Measurements from ENCODE around the gene RNF144B. TPM values are rescaled to one million over a fixed set of nuclear protein-coding genes. Genes with fewer than 3 reads are reported as not detected.

RNF144B gene
- polyA plus RNA-seq, 2 of the 4 experiments (the other 2 are of a cell fraction), result 0.36 to 0.49 TPM

GRCh38 chr6:18465410-18466154 is 78.4 kb downstream of the RNF144B start:
- no peak overlapping the region for H3K27ac ChIP-seq
- CTCF ChIA-PET, result interaction anchor here (0.5 kb wide), 1 partner anchor 210 kb away, joined by 3 read pairs; no protein-coding TSS in a partner anchor
- ATAC-seq (no peak), FAIRE-seq (no peak), DNase-seq (ENCODE audit: low read depth in 1 of 2, low spot score in 1 of 2) (no peak)
- POLR2A ChIA-PET, result no interaction called here
- no peaks in the 10 kb centered on the region for H3K4me1 ChIP-seq
- no peaks in the 10 kb centered on the region for H3K9me3 ChIP-seq
- H3K4me2 ChIP-seq, result no peak overlapping the region
- WGBS (ENCODE audit: missing lambda C conversion rate), result 79% methylated on average over 5 of the region's 5 CpGs
- TF ChIP-seq JUN (IDR thresholded peaks at IDR 0.05), result no peak
- no peak for TF ChIP-seq JUNB (IDR thresholded peaks at IDR 0.05)
- TF ChIP-seq RARB (CRISPR knock-in tag; IDR thresholded peaks at IDR 0.05), result no peak
- TF ChIP-seq ZNF302 (CRISPR knock-in tag; IDR thresholded peaks at IDR 0.05), result no peak
- TF ChIP-seq HEYL (CRISPR knock-in tag; IDR thresholded peaks at IDR 0.05), result no peak
- TF ChIP-seq, protein P1, sequence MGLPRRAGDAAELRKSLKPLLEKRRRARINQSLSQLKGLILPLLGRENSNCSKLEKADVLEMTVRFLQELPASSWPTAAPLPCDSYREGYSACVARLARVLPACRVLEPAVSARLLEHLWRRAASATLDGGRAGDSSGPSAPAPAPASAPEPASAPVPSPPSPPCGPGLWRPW (IDR thresholded peaks at IDR 0.05), result no peak
- no peak for TF ChIP-seq FOSL2 (IDR thresholded peaks at IDR 0.05)
- no peak for TF ChIP-seq FOSL2 (CRISPR knock-in tag; IDR thresholded peaks at IDR 0.05)
- TF ChIP-seq FOXS1 (CRISPR knock-in tag; IDR thresholded peaks at IDR 0.05), result no peak
- no peak for TF ChIP-seq SMC3 (IDR thresholded peaks at IDR 0.05)
- no peak overlapping the region for H3K4me3 ChIP-seq

DNA sequence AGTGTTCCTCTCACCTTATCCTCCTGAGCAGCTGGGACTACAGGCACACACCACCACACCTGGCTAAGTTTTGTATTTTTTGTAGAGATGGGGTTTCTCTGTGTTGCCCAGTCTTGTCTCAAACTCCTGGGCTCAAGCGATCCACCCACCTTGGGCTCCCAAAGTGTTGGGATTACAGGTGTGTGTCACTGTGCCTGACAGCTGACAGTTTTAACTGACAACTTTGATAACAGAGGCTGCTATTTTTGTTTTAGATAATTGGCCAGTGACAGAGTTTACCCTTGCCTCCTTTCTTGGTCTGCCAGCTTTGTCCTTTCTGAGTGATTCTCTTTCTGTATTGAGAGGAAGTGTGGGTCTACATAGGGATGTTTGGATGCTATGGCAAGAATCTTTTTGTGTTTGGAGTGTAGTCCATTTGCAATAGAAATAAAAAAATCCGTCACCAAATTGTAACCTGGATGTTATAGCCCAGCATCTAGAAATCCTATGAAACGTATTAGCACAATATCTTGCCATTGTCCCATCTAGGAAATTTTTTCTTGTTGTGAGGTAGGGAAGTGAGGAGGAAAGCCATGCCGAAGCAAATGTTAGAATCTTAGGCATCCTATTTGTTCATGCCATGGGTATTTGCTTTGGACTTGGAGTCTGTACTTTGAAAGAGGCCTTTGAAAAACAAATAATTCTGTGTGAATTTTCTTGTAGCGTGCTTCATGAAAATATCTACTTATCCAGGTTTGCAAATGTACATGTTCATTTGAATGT is 80.8 kb downstream of the RNF144B start:
- no peaks in the 10 kb centered on the region for H3K4me1 ChIP-seq
- TF ChIP-seq EP300 (IDR thresholded peaks at IDR 0.05), result no peak
- TF ChIP-seq EHMT2 (IDR thresholded peaks at IDR 0.05; ENCODE audit: low read depth), result no peak
- TF ChIP-seq CBX8 (IDR thresholded peaks at IDR 0.05), result no peak
- TF ChIP-seq ZNF302 (CRISPR knock-in tag; IDR thresholded peaks at IDR 0.05), result no peak
- no peak for TF ChIP-seq JUNB (IDR thresholded peaks at IDR 0.05)
- no peak for TF ChIP-seq KDM1A (IDR thresholded peaks at IDR 0.05; ENCODE audit: low read depth)
- ATAC-seq (no peak), FAIRE-seq (no peak), DNase-seq (ENCODE audit: low read depth in 1 of 2, low spot score in 1 of 2) (no peak)
- 48% methylated on average over 5 of the region's 5 CpGs for WGBS (ENCODE audit: missing lambda C conversion rate)
- ChIA-PET CTCF (no interaction called here), POLR2A (no interaction called here)
- H3K4me3 ChIP-seq, result no peak overlapping the region
- no peak overlapping the region for H3K27ac ChIP-seq
- H3K4me2 ChIP-seq, result no peak overlapping the region
- H3K9me3 ChIP-seq, result no peaks in the 10 kb centered on the region

- WGBS (ENCODE audit: missing lambda C conversion rate), result 66% methylated on average over 3 of the region's 3 CpGs
- ATAC-seq (no peak), FAIRE-seq (no peak), DNase-seq (ENCODE audit: low read depth in 1 of 2, low spot score in 1 of 2) (no peak)
- ChIA-PET POLR2A (no interaction called here), CTCF (no interaction called here)
- no peaks in the 10 kb centered on the region for H3K9me3 ChIP-seq
- TF ChIP-seq HEYL (CRISPR knock-in tag; IDR thresholded peaks at IDR 0.05) (no peak), ZFP36 (IDR thresholded peaks at IDR 0.05; ENCODE audit: borderline replicate concordance, partially characterized antibody) (no peak), RFX5 (IDR thresholded peaks at IDR 0.05) (no peak), ZSCAN20 (CRISPR knock-in tag; IDR thresholded peaks at IDR 0.05) (no peak), ESRRA (IDR thresholded peaks at IDR 0.05; ENCODE audit: borderline replicate concordance, low read length) (no peak), JUN (IDR thresholded peaks at IDR 0.05) (no peak), RARB (CRISPR knock-in tag; IDR thresholded peaks at IDR 0.05) (no peak), NR3C1 (IDR thresholded peaks at IDR 0.05) (no peak), FOXS1 (CRISPR knock-in tag; IDR thresholded peaks at IDR 0.05) (no peak), EP300 (IDR thresholded peaks at IDR 0.05) (no peak), CBX8 (IDR thresholded peaks at IDR 0.05) (no peak), SMC3 (IDR thresholded peaks at IDR 0.05) (no peak), MAFK (IDR thresholded peaks at IDR 0.05; ENCODE audit: partially characterized antibody) (no peak), MYC (IDR thresholded peaks at IDR 0.05; ENCODE audit: borderline replicate concordance, low read length) (no peak), EHF (CRISPR knock-in tag; IDR thresholded peaks at IDR 0.05) (no peak)
- TF ChIP-seq, protein P2, sequence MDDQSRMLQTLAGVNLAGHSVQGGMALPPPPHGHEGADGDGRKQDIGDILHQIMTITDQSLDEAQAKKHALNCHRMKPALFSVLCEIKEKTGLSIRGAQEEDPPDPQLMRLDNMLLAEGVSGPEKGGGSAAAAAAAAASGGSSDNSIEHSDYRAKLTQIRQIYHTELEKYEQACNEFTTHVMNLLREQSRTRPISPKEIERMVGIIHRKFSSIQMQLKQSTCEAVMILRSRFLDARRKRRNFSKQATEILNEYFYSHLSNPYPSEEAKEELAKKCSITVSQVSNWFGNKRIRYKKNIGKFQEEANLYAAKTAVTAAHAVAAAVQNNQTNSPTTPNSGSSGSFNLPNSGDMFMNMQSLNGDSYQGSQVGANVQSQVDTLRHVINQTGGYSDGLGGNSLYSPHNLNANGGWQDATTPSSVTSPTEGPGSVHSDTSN (IDR thresholded peaks at IDR 0.05), result no peak
- TF ChIP-seq, protein P3, sequence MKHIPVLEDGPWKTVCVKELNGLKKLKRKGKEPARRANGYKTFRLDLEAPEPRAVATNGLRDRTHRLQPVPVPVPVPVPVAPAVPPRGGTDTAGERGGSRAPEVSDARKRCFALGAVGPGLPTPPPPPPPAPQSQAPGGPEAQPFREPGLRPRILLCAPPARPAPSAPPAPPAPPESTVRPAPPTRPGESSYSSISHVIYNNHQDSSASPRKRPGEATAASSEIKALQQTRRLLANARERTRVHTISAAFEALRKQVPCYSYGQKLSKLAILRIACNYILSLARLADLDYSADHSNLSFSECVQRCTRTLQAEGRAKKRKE (CRISPR knock-in tag; IDR thresholded peaks at IDR 0.05; ENCODE audit: low read depth), result no peak
- TF ChIP-seq, protein P4, sequence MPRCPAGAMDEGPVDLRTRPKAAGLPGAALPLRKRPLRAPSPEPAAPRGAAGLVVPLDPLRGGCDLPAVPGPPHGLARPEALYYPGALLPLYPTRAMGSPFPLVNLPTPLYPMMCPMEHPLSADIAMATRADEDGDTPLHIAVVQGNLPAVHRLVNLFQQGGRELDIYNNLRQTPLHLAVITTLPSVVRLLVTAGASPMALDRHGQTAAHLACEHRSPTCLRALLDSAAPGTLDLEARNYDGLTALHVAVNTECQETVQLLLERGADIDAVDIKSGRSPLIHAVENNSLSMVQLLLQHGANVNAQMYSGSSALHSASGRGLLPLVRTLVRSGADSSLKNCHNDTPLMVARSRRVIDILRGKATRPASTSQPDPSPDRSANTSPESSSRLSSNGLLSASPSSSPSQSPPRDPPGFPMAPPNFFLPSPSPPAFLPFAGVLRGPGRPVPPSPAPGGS (IDR thresholded peaks at IDR 0.05), result no peak
- H3K4me2 ChIP-seq, result no peak overlapping the region
- no peak overlapping the region for H3K4me3 ChIP-seq
- H3K27ac ChIP-seq, result no peak overlapping the region
- no peaks in the 10 kb centered on the region for H3K4me1 ChIP-seq
Observed at GRCh38 chr6:18468503-18468843, 81.3 kb downstream of the RNF144B start.
